HG03060 (cell line): Measurements from ENCODE around the gene FAM13B.
"Not testable (repeated sequence)": the region's sequence is repeated elsewhere in the genome, so short reads cannot be mapped to it uniquely, and the experiment has no call there.

Experiments used
- ATAC-seq: cut with Tn5 transposase; IDR thresholded peaks from one replicate; pipeline ENCODE4 v1.9.1; 2021; ENCODE audit warnings: low read depth, moderate number of reproducible peaks; ENCODE audit not compliant: unreplicated experiment

FAM13B gene

GRCh38 chr5:138035605-138036537, 3.0 kb upstream of the FAM13B start:
- peak; percentile 36 for ATAC-seq

- no peak for ATAC-seq
These were observed 1.0 kb upstream of the FAM13B start for GRCh38 chr5:138033907-138034306.

DNA sequence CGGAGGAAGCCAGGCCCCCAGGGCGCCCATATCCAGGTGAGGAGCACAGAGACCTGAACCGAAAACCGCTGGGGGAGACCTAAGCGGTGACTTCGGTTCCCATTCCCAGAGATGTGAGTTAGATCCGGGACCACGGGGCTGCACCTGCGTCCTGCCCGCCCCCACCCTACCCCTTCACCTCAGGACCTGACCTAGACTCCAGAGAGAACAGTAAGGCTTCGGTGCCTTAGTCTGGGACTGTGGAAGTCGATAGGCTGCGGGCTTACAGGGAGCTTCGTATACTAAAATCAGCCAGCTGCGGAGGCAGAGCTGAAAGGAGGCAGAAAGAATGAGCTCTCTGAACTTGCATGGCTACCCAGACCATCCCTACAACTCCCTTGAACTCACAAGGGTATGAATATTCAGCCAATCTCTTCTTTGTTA, 518 bp upstream of the FAM13B start:
- ATAC-seq = no peak

- ATAC-seq = peak; percentile 39
These were observed 779 bp downstream of the FAM13B start for GRCh38 chr5:138032028-138032571.

- no peak for ATAC-seq
These were observed 2.9 kb downstream of the FAM13B start for GRCh38 chr5:138029944-138030343.

- ATAC-seq = no peak
These were observed 3.4 kb downstream of the FAM13B start for GRCh38 chr5:138029501-138029900.

- ATAC-seq = no peak
These were observed 3.9 kb downstream of the FAM13B start for GRCh38 chr5:138028971-138029365.

- not testable (repeated sequence) for ATAC-seq
These were observed 4.5 kb downstream of the FAM13B start for GRCh38 chr5:138028262-138028970.

DNA sequence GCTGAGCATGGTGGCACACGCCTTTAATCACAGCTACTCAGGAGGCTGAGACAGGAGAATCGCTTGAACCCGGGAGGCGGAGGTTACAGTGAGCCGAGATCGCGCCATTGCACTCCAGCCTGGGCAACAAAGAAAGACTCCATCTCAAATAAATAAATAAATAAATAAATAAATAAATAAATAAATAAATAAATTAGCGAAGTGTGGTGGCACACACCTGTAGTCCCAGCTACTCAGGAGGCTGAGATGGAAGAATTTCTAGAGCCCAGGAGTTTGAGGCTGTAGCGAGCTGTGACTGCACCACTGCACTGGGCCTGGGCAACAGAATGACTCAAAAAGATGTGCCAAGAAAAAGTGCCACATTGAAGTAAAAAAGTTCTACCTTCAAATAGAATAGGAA, 6.1 kb downstream of the FAM13B start:
- not testable (repeated sequence) for ATAC-seq

DNA sequence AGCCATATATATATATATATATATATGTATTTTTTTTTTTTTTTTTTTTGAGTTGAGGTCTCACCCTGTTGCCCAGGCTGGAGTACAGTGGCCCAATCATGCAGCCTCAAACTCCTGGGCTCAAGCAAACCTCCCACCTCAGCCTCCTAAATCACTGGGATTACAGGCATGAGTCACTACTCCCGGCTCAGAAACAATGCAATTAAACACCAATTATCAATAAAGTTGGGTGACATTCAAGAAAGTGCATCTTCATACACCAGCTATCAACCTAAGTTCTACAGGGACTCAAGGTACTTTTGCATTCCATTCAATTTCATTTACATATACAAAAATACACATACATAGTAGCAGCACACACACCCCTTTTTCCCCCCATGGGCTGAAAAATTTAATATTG, 7.6 kb downstream of the FAM13B start:
- ATAC-seq = no peak

DNA sequence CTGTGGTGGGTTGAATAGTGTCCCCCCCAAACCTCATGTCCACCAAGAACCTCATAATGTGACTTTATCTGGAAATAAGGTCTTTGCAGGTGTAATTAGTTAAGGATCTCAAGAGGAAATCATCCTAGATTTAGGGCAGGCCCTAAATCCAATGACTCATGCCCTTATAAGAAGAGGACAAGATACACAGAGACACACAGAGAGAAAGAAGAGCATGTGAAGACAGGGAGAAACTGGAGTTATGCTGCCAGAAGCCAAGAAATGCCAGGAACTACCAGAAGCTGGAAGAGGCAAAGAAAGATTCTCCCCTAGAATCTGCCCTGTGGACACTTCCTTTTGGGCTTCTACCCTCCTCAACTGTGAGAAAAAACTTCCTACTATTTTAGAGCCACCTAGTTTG, 8.8 kb downstream of the FAM13B start:
- no peak for ATAC-seq

DNA sequence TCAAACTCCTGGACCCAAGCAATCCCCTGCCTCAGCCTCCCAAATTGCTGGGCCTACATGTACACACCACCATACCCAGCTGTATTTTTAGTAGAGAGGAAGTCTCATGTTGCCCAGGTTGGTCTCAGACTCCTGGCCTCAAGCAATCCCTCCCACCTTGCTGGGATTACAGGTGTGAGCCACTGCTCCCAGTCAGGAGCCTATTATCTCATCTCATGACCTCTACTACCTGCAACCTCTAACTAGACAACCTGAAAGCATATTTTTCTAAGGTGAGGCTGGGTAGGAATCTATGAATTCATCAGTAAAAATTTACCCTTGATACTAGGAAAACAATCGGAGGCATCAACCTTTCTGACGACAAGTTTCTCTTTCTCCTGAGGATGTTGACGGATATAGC, 10.0 kb downstream of the FAM13B start:
- no peak for ATAC-seq

GRCh38 chr5:138021771-138022170, 11.1 kb downstream of the FAM13B start:
- ATAC-seq = no peak

DNA sequence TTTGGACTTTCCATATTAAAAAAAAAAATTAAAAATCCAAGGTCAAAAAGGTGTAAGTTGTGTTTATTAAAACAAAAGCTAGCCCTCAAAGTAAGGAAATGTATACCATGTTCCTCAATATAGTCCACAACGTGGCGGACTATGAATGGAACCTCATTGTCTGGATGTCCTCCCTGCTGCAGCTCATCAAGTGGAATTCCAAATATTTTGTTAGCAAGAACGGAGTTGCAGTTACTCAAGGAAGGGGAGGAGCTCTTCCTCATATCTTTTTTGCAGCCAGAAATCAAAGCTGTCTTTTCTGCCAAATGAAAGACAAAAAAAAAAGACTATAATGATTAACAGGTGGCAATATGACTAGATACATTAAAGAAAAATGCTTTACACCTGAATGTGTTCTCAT, 14.0 kb downstream of the FAM13B start:
- no peak for ATAC-seq

DNA sequence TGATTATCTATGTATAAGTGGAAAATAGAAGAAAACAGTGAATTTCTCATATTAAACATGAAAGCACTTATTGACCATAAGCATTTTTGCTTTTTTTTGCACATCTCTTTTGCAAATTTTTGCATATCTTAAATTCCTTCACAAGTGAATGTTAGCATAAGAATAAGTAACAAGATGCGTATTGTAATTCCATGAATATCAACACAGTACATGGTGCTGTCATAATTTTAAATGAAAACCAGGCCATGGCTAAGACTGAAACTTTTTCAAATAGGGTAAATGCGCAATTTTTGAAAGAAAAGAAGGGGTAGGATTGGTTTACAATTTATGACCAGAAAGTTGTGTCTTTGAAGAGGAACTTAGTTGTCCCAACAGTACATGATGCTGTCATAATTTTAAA, 17.0 kb downstream of the FAM13B start:
- no peak for ATAC-seq

DNA sequence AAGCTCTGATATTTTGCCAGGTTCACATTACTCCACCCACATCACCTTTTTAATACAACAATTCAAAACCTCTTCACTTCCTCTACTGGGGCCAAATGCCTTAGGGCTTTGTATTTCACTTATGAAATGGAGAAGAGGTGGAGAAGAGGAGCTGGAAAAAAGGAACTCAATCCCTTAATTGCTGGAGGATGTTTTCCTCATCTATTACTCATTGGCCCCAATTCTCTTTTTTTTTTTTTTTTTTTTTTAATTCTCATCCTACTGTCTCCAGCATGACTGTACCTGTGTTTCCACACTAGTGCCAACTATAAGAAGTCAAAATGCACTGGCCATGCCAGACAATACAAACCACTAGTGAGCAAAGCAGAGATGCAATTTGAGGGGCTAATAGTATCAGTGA, 20.9 kb downstream of the FAM13B start:
- no peak for ATAC-seq

DNA sequence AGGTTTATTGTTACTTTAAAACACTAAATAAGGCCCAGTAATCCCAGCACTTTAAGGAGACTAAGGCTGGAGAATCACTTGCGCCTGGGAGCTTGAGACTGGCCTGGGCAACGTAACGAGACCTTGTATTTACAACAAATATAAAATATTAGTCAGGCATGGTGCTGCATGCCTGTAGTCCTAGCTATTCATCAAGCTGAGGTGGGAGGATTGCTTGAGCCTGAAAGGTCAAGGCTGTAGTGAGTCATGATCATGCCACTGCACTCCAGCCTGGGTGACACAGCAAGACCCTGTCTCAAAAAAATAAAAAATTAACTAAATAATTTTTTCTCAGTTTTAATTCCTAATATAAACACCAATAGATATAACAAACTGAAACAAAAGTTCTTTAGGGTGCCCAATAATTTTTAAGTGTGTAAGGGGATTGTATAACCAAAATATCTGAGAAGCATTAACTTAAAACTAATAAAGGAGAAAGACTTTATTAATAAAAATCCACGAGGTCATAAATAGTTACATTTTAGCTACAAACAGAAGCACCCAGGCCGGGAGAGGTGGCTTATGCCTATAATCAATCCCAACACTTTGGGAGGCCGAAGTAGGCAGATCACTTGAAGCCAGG, 32.7 kb downstream of the FAM13B start:
- no peak for ATAC-seq

DNA sequence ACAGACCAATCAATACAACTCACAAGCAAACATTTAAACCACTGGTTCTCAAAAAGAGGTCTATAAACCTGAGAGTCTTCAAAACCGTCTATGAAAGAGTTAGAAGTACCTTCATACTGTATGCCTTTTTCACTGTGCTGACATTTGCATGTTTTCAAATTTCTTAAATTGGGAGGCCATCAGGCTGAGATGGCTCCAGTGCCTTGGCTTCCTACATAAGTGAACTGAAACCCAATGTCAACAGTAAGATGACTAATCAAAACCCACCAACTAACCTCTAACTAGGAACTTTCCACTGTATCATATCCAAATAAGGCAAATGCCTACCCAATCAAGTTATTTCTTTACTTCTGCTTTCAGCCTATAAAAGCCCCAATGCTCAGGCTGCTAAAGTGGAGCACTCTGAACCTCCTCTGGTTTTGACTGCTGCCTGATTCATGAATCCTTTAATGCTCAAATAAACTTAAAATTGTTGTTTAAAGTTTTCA, 35.1 kb downstream of the FAM13B start:
- ATAC-seq = peak; percentile 71

- ATAC-seq = no peak
These were observed 37.1 kb downstream of the FAM13B start for GRCh38 chr5:137995749-137996128.

GRCh38 chr5:137995077-137995748, 37.7 kb downstream of the FAM13B start:
- ATAC-seq = no peak
